HG03025 (cell line): ENCODE data around the gene TGFBR3L.
"Not testable (repeated sequence)": the region's sequence is repeated elsewhere in the genome, so short reads cannot be mapped to it uniquely, and the experiment has no call there.

Experiments
- ATAC-seq: cut with Tn5 transposase; IDR thresholded peaks from one replicate; pipeline ENCODE4 v1.9.1; 2021; ENCODE audit warnings: mild to moderate bottlenecking, moderate library complexity; ENCODE audit not compliant: unreplicated experiment, low FRiP score

The TGFBR3L gene

GRCh38 chr19:7926727-7927604 is 12.3 kb downstream of the TGFBR3L start:
- ATAC-seq, result no peak

GRCh38 chr19:7927605-7928333 is 13.1 kb downstream of the TGFBR3L start:
- no peak for ATAC-seq

- no peak for ATAC-seq
These were observed 13.7 kb downstream of the TGFBR3L start for GRCh38 chr19:7928334-7928706.

GRCh38 chr19:7928741-7929701 is 14.4 kb downstream of the TGFBR3L start:
- ATAC-seq, result no peak

GRCh38 chr19:7930030-7930429 is 15.4 kb downstream of the TGFBR3L start:
- ATAC-seq, result not testable (repeated sequence)

- no peak for ATAC-seq
These were observed 16.1 kb downstream of the TGFBR3L start for GRCh38 chr19:7930765-7931164.

- ATAC-seq, result no peak
These were observed 16.8 kb downstream of the TGFBR3L start for GRCh38 chr19:7931221-7932061.

- no peak for ATAC-seq
These were observed 17.8 kb downstream of the TGFBR3L start for GRCh38 chr19:7932276-7932929.

GRCh38 chr19:7932930-7933300 is 18.3 kb downstream of the TGFBR3L start:
- ATAC-seq, result no peak

GRCh38 chr19:7933411-7933810 is 18.8 kb downstream of the TGFBR3L start:
- no peak for ATAC-seq

GRCh38 chr19:7933828-7934725 is 19.4 kb downstream of the TGFBR3L start:
- no peak for ATAC-seq

- no peak for ATAC-seq
These were observed 20.1 kb downstream of the TGFBR3L start for GRCh38 chr19:7934766-7935165.

- no peak for ATAC-seq
These were observed 26.2 kb downstream of the TGFBR3L start for GRCh38 chr19:7940841-7941240.

GRCh38 chr19:7941895-7942596 is 27.4 kb downstream of the TGFBR3L start:
- no peak for ATAC-seq

GRCh38 chr19:7942981-7943443 is 28.4 kb downstream of the TGFBR3L start:
- peak; percentile 12 for ATAC-seq

- peak; percentile 91 for ATAC-seq
These were observed 29.0 kb downstream of the TGFBR3L start, which contains the start of gene TIMM44 for GRCh38 chr19:7943444-7944176. Gene TIMM44 (minus strand): TSS chr19:7943666. CDS start chr19:7943651, 15 bp downstream.
